Fibroblast of lung (primary cell): ENCODE measurements around the gene PTPRE. TPM values are rescaled to one million over a fixed set of nuclear protein-coding genes. Genes with fewer than 3 reads are reported as not detected.
"Not testable (repeated sequence)": the region's sequence is repeated elsewhere in the genome, so short reads cannot be mapped to it uniquely, and the experiment has no call there.

Experiments
- DNase-seq, 2 donors: peaks; one replicate each; pipeline versions ENCODE4 v3.0.0 to v3.0.0-alpha.2; 2010; ENCODE audit warnings: low read depth in 2 of 2
- H2AFZ ChIP-seq: 2 replicates; pipeline ENCODE4 v1.5.1; 2012; ENCODE audit warnings: low read length, control low read depth, inconsistent platforms
- H3K27ac ChIP-seq: 2 replicates; pipeline ENCODE4 v1.5.1; 2011; ENCODE audit warnings: low read length, control low read depth; ENCODE audit not compliant: insufficient read depth
- H3K27me3 ChIP-seq: 2 replicates; pipeline ENCODE4 v1.5.1; 2011; ENCODE audit warnings: mild to moderate bottlenecking, low read length; ENCODE audit not compliant: control insufficient read depth, insufficient read depth
- H3K36me3 ChIP-seq: 2 replicates; pipeline ENCODE4 v1.5.1; 2011; ENCODE audit warnings: low read length; ENCODE audit not compliant: control insufficient read depth, insufficient read depth
- H3K4me1 ChIP-seq: 2 replicates; pipeline ENCODE4 v1.5.1; 2011; ENCODE audit warnings: low read length; ENCODE audit not compliant: control insufficient read depth, insufficient read depth; ENCODE audit errors: extremely low read depth
- H3K4me2 ChIP-seq: 2 replicates; pipeline ENCODE4 v1.5.1; 2011; ENCODE audit warnings: low read length, control low read depth; ENCODE audit not compliant: insufficient read depth; ENCODE audit errors: extremely low read depth
- H3K4me3 ChIP-seq, 4 experiments: fragments of 200-600 bp in 1 of 4; sonication (generic) in 1 of 4; replicated peaks in 1 of 4; 2 replicates each; pipeline ENCODE4 v1.5.1; 2011 to 2016; ENCODE audit warnings: low read length in 4 of 4, low read depth in 3 of 4, mild to moderate bottlenecking in 3 of 4, control low read depth in 2 of 4, inconsistent platforms in 1 of 4, mixed read lengths in 1 of 4; ENCODE audit not compliant: insufficient read depth in 1 of 4; ENCODE audit errors: control extremely low read depth in 1 of 4
- H3K79me2 ChIP-seq: 2 replicates; pipeline ENCODE4 v1.5.1; 2012; ENCODE audit warnings: mild to moderate bottlenecking, low read length, inconsistent platforms; ENCODE audit not compliant: control insufficient read depth, insufficient read depth
- H3K9ac ChIP-seq: 2 replicates; pipeline ENCODE4 v1.5.1; 2011; ENCODE audit warnings: mild to moderate bottlenecking, low read length, control low read depth; ENCODE audit not compliant: insufficient read depth
- H3K9me3 ChIP-seq: 2 replicates; pipeline ENCODE4 v1.5.1; 2012; ENCODE audit warnings: low read depth, low read length; ENCODE audit not compliant: control insufficient read depth, insufficient read depth
- H4K20me1 ChIP-seq: 2 replicates; pipeline ENCODE4 v1.5.1; 2011; ENCODE audit warnings: low read length; ENCODE audit not compliant: control insufficient read depth, insufficient read depth; ENCODE audit errors: extremely low read depth
- CTCF ChIP-seq, 2 donors: IDR thresholded peaks in 1 of 2; conservative IDR thresholded peaks in 1 of 2; 1 replicate in 1 of 2; 2 replicates in 1 of 2; pipeline ENCODE4 v1.5.1; 2011 to 2012; ENCODE audit warnings: low read length in 2 of 2, control low read depth in 1 of 2, inconsistent platforms in 1 of 2, low read depth in 1 of 2, mild to moderate bottlenecking in 1 of 2
- EZH2 ChIP-seq: IDR thresholded peaks from 2 replicates; pipeline ENCODE4 v1.5.1; 2012; ENCODE audit warnings: low read length, control low read depth, mild to moderate bottlenecking; ENCODE audit errors: missing control alignments
- polyA plus RNA-seq, 2 donors: library from polyadenylated mRNA; depleted of rRNA in 1 of 2; stranded (reverse) in 1 of 2; unstranded in 1 of 2; fragments of >200 nt; gene quantifications; 2 replicates each; pipeline ENCODE4 v1.2.1, GENCODE V29; 2011 to 2012; ENCODE audit warnings: missing spikeins in 1 of 2
- total RNA-seq: library from RNA; depleted of rRNA; stranded (reverse); fragments of >200 nt; gene quantifications from 2 replicates; pipeline ENCODE4 v1.2.1, GENCODE V29; 2014

PTPRE gene
- total and polyA plus RNA-seq, 2 donors (not counting 1 experiment from before 2014, with no cell fraction given), result 0.75 to 1.8 TPM

- H2AFZ ChIP-seq, result no peak overlapping the region
- no peak overlapping the region for H3K4me3 ChIP-seq
- TF ChIP-seq CTCF (conservative IDR thresholded peaks at IDR 0.05 in 1 of 2, IDR thresholded peaks at IDR 0.05 in 1 of 2; ENCODE audit: low read depth in 1 of 2, low read length in 2 of 2) (no peak), EZH2 (no peak)
- H3K9ac ChIP-seq, result no peak overlapping the region
- no peaks in the 10 kb centered on the region for H3K36me3 ChIP-seq
- H3K79me2 ChIP-seq, result no peaks in the 10 kb centered on the region
- no peaks in the 10 kb centered on the region for H3K27me3 ChIP-seq
- H3K27ac ChIP-seq, result no peak overlapping the region
- no peaks in the 10 kb centered on the region for H4K20me1 ChIP-seq
- H3K9me3 ChIP-seq, result no peaks in the 10 kb centered on the region
- no peak overlapping the region for H3K4me2 ChIP-seq
- peak in 1 of 2 donors; percentile 51 for DNase-seq
- H3K4me1 ChIP-seq, result no peaks in the 10 kb centered on the region
These were observed 185.6 kb downstream of the PTPRE start for GRCh38 chr10:128092454-128092853.

DNA sequence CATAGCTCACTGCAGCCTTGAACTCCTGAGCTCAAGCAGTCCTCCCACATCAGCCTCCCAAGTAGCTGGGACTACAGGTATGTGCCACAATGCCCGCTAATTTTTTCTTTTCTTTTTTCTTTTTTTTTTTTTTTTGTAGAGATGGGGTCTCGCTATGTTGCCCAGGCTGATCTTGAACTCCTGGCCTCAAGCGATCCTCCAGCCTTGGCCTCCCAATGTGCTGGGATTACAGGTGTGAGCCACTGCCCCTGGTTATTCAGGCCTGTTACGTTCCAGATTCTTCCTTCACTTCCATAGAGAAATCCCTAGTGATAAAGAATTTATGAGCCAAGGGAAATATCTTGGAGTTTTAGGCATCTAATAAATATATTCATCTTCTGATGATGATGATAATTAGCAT, 187.7 kb downstream of the PTPRE start:
- not testable (repeated sequence) for H3K9ac ChIP-seq, H3K79me2 ChIP-seq, H3K27me3 ChIP-seq, H3K4me1 ChIP-seq, H3K9me3 ChIP-seq, H3K36me3 ChIP-seq, H3K4me2 ChIP-seq, H2AFZ ChIP-seq, H4K20me1 ChIP-seq, H3K27ac ChIP-seq, H3K4me3 ChIP-seq, DNase-seq

GRCh38 chr10:128095027-128095752, 188.3 kb downstream of the PTPRE start:
- H2AFZ ChIP-seq, result no peak overlapping the region
- H3K4me1 ChIP-seq, result no peaks in the 10 kb centered on the region
- H3K4me3 ChIP-seq, result no peak overlapping the region
- no peaks in the 10 kb centered on the region for H4K20me1 ChIP-seq
- H3K79me2 ChIP-seq, result no peaks in the 10 kb centered on the region
- H3K27me3 ChIP-seq, result no peaks in the 10 kb centered on the region
- no peak for TF ChIP-seq EZH2
- TF ChIP-seq CTCF (conservative IDR thresholded peaks at IDR 0.05 in 1 of 2, IDR thresholded peaks at IDR 0.05 in 1 of 2; ENCODE audit: low read depth in 1 of 2, low read length in 2 of 2), result no peak
- no peak for DNase-seq
- no peak overlapping the region for H3K4me2 ChIP-seq
- no peaks in the 10 kb centered on the region for H3K9me3 ChIP-seq
- peaks cover 8% of the 10 kb centered on the region for H3K36me3 ChIP-seq
- no peak overlapping the region for H3K27ac ChIP-seq
- H3K9ac ChIP-seq, result no peak overlapping the region
